ENCODE measurements around the gene OVOL2.

The OVOL2 gene

DNA sequence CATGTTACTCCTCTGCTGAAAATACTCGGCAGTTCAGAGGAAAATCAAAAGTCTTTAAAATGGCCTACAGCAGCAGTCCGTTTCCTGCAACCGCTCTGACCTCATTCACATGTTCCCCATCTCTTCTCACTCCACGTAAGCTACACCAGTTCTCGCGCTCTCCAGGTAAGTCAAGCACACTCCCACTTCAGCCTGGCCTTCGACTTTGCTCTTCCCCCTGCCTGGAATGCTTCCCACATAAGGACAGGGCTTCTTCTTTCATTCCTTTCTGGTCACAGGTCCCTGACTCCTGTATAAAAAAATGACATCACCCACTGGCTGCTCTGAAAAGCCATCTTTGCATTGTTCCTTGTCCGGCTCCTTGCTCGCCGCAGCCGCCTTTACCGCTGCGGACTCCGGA is 46.2 kb downstream of the OVOL2 start:
- peaks cover 10% of the 10 kb centered on the region for H3K27me3 Mint-ChIP-seq
- ATAC-seq: no peak
- H3K27ac Mint-ChIP-seq: no peak overlapping the region
- no peaks in the 10 kb centered on the region for H3K36me3 Mint-ChIP-seq
- H3K4me3 Mint-ChIP-seq: no peak overlapping the region
- H3K9me3 Mint-ChIP-seq: no peaks in the 10 kb centered on the region
- peaks cover 8% of the 10 kb centered on the region for H3K4me1 Mint-ChIP-seq

DNA sequence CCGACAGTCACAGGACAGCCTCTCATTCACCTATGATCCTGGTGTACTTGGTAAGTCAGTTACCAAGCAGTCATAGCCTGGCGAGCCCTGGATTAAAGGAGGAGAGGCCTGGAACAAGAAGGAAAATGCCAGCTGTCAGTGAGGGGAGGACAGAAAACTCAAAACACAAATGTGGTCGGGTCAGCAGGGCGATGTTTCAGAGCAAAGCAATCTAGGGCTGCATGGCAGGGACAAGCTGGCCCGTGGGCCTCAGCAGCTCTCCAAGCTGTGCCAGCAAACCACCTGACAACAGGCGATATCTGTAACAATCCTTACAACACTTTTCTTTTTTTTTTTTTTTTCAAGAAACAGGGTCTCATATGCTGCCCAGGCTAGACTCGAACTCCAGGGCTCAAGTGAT is 48.6 kb downstream of the OVOL2 start:
- H3K27me3 Mint-ChIP-seq: peaks cover 10% of the 10 kb centered on the region
- H3K36me3 Mint-ChIP-seq: no peaks in the 10 kb centered on the region
- H3K27ac Mint-ChIP-seq: no peak overlapping the region
- no peak for ATAC-seq
- no peaks in the 10 kb centered on the region for H3K9me3 Mint-ChIP-seq
- H3K4me3 Mint-ChIP-seq: no peak overlapping the region
- H3K4me1 Mint-ChIP-seq: peaks cover 26% of the 10 kb centered on the region

- Mint-ChIP-seq H3K9me3 (no peaks in the 10 kb centered on the region), H3K27ac (no peak overlapping the region)
Observed at GRCh38 chr20:18007534-18008292, 50.0 kb downstream of the OVOL2 start.

GRCh38 chr20:18006684-18007083 is 51.0 kb downstream of the OVOL2 start:
- Mint-ChIP-seq H3K36me3 (no peaks in the 10 kb centered on the region), H3K4me3 (no peak overlapping the region), H3K27me3 (peaks cover 9% of the 10 kb centered on the region), H3K9me3 (no peaks in the 10 kb centered on the region), H3K27ac (no peak overlapping the region), H3K4me1 (peaks cover 27% of the 10 kb centered on the region)
- ATAC-seq: no peak

More at GRCh38 chr20:18007534-18008292, 50.0 kb downstream of the OVOL2 start:
- Mint-ChIP-seq H3K27me3 (peaks cover 10% of the 10 kb centered on the region), H3K4me1 (peaks cover 33% of the 10 kb centered on the region), H3K4me3 (no peak overlapping the region), H3K36me3 (no peaks in the 10 kb centered on the region)
- no peak for ATAC-seq

DNA sequence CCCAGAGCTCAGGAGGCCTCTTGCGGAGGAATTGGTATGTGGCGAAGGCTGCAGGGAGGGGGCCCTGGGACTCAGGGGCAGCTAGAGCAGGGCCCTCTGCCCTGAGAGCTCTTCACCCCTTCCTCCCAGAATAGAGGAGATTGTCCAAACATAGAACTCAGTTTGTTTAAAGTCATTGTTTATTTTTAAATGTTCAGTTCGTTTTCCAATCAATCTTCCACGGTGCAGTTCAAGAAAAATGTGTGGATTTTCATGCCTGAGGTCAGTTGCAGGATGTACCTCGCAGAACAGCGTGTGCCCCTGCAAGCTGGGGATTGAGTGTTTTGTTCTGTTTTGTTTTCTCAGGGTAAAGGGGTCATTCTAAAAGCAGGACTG is 51.7 kb downstream of the OVOL2 start:
- Mint-ChIP-seq H3K9me3 (no peaks in the 10 kb centered on the region), H3K4me3 (no peak overlapping the region), H3K4me1 (peaks cover 25% of the 10 kb centered on the region), H3K27me3 (peaks cover 2% of the 10 kb centered on the region), H3K27ac (peak overlapping the region; percentile 88), H3K36me3 (no peaks in the 10 kb centered on the region)
- ATAC-seq: no peak

GRCh38 chr20:18005170-18005989 is 52.3 kb downstream of the OVOL2 start:
- Mint-ChIP-seq H3K4me1 (peaks cover 25% of the 10 kb centered on the region), H3K27me3 (no peaks in the 10 kb centered on the region), H3K27ac (peak overlapping the region; percentile 88), H3K36me3 (no peaks in the 10 kb centered on the region), H3K4me3 (peak overlapping the region; percentile 10), H3K9me3 (no peaks in the 10 kb centered on the region)
- ATAC-seq: peak; percentile 94

GRCh38 chr20:18004384-18005031 is 53.2 kb downstream of the OVOL2 start:
- Mint-ChIP-seq H3K9me3 (no peaks in the 10 kb centered on the region), H3K27me3 (no peaks in the 10 kb centered on the region), H3K27ac (peak overlapping the region; percentile 88), H3K4me3 (no peak overlapping the region), H3K4me1 (peaks cover 25% of the 10 kb centered on the region), H3K36me3 (no peaks in the 10 kb centered on the region)
- ATAC-seq: no peak

DNA sequence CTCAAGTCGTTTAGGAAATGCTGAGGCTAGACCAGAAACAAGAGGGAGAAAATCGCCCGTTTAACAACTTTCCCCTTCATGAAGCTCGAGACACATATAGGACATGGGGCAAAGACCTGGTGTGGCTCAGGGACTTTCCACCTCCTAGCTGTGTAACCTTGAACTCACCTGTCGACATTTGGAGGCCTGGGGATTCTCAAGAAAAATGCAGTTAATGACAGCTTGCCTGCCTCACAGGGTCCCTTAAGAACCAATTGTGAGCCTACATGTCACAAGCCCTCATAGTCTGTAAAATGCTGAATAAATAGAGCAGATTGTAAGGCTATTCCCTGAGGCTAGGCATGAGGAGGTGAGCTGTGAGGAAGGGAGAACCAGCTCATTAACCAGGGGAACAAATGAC is 53.8 kb downstream of the OVOL2 start:
- Mint-ChIP-seq H3K36me3 (no peaks in the 10 kb centered on the region), H3K4me3 (peak overlapping the region; percentile 19), H3K27me3 (no peaks in the 10 kb centered on the region), H3K27ac (peak overlapping the region; percentile 88), H3K9me3 (no peaks in the 10 kb centered on the region), H3K4me1 (peaks cover 25% of the 10 kb centered on the region)
- peak; percentile 82 for ATAC-seq

DNA sequence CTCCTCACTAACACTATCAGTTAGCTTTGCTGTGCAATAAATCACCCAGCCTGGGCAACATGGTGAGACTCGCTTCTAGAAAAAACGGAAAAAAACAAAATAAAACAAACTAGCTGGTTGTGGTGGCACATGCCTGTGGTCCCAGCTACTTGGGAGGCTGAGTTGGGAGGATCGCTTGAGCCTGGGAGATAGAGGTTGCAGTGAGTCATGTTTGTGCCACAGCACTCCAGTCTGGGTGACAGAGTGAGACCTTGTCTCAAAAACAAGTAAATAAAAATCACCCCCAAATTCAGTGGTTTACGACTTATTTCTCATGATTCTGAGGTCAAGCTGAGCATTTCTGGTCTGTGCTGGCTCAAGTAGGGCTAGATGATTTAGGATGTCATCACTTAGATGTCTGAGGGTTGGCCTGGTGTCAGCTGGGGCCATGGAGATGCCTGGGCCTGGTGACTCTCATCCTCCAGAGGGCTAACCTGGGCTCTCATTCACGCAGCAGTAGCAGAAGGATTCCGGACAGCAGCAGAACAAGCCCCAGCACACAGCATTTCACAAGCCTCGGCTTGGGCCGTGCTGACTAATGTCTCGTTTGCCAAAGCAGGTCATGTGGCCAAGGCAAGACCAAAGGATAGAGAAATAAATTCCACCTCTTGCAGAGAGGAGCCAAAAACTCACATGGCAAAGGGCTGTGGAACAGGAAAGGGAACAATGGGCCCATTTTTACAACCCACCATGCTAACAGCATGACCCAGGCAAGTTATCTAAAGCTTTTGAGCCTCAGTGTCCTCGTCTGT is 56.4 kb downstream of the OVOL2 start:
- no peak for ATAC-seq
- Mint-ChIP-seq H3K4me3 (no peak overlapping the region), H3K36me3 (no peaks in the 10 kb centered on the region), H3K27me3 (no peaks in the 10 kb centered on the region), H3K27ac (no peak overlapping the region), H3K9me3 (no peaks in the 10 kb centered on the region), H3K4me1 (peaks cover 27% of the 10 kb centered on the region)

GRCh38 chr20:17999566-17999965 is 58.1 kb downstream of the OVOL2 start:
- no peaks in the 10 kb centered on the region for H3K27me3 Mint-ChIP-seq
- peaks cover 18% of the 10 kb centered on the region for H3K4me1 Mint-ChIP-seq
- H3K36me3 Mint-ChIP-seq: no peaks in the 10 kb centered on the region
- no peaks in the 10 kb centered on the region for H3K9me3 Mint-ChIP-seq
- no peak overlapping the region for H3K27ac Mint-ChIP-seq
- ATAC-seq: no peak
- no peak overlapping the region for H3K4me3 Mint-ChIP-seq

GRCh38 chr20:17998446-17998845 is 59.3 kb downstream of the OVOL2 start:
- H3K27ac Mint-ChIP-seq: no peak overlapping the region
- ATAC-seq: no peak
- H3K4me3 Mint-ChIP-seq: no peak overlapping the region

DNA sequence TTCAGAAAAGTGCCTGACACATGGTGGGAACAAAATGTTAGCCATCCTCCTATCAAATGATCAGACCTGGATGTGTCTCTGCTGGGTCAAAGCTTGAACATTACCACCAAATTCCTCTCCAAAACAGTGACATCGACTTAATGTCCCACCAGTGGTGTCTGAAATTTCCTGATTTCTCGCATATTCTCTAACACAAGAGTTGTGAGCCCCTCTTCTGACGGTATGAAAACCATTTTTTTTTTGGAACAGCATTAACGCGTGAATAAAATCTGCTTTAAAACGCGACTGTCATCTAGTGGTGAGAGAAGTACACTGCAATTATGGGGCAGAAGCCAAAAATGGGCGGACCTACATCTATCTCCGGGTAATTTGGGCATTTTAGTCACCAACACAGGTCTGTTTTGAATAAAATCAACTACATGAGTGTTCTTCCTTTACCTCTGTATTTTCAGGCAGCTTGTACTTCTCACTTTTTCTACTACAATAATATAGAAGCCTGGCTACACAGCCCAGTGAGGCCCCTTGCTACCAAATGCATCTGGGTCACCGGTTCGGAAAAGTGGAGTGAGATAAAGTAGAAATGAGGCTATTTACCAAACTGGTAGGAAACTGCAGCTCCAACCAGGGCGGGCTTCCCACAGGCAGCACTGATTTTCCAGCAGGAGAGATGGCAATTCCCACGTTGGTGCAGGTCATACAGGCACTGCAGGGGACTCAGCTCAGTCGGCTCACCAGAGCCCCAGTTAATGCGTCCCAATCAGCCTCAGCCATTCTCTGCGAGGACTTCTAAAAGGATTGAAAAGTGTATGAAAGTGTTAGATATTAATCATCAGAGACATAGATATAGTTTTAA is 61.5 kb downstream of the OVOL2 start:
- Mint-ChIP-seq H3K9me3 (no peaks in the 10 kb centered on the region), H3K27ac (no peak overlapping the region), H3K4me1 (peaks cover 26% of the 10 kb centered on the region), H3K36me3 (no peaks in the 10 kb centered on the region), H3K27me3 (no peaks in the 10 kb centered on the region), H3K4me3 (no peak overlapping the region)
- peak; percentile 61 for ATAC-seq

More at GRCh38 chr20:17998446-17998845, 59.3 kb downstream of the OVOL2 start:
- H3K9me3 Mint-ChIP-seq: no peaks in the 10 kb centered on the region
- no peaks in the 10 kb centered on the region for H3K27me3 Mint-ChIP-seq
- no peaks in the 10 kb centered on the region for H3K36me3 Mint-ChIP-seq
- H3K4me1 Mint-ChIP-seq: peaks cover 10% of the 10 kb centered on the region

DNA sequence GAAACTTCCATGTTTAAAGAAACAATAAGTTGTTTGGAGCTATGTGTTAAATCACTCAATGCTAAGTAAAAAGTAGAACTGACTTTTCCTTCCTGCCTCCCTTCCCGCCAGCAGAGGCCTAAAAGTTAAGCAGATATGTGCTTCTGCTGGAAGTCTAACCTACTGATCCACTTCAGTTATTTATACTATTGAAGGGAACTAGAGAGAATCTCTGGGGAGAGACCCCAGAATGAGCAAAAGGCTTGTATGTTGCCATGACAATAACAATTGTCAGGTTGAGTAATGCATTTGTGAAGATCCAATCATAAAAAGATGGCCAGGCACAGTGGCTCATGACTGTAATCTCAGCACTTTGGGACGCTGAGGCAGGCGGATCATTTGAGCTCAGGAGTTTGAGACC is 64.2 kb downstream of the OVOL2 start:
- Mint-ChIP-seq H3K4me3 (no peak overlapping the region), H3K27me3 (no peaks in the 10 kb centered on the region), H3K9me3 (no peaks in the 10 kb centered on the region), H3K4me1 (peaks cover 26% of the 10 kb centered on the region), H3K27ac (peak overlapping the region; percentile 82), H3K36me3 (peaks cover 18% of the 10 kb centered on the region)
- no peak for ATAC-seq

DNA sequence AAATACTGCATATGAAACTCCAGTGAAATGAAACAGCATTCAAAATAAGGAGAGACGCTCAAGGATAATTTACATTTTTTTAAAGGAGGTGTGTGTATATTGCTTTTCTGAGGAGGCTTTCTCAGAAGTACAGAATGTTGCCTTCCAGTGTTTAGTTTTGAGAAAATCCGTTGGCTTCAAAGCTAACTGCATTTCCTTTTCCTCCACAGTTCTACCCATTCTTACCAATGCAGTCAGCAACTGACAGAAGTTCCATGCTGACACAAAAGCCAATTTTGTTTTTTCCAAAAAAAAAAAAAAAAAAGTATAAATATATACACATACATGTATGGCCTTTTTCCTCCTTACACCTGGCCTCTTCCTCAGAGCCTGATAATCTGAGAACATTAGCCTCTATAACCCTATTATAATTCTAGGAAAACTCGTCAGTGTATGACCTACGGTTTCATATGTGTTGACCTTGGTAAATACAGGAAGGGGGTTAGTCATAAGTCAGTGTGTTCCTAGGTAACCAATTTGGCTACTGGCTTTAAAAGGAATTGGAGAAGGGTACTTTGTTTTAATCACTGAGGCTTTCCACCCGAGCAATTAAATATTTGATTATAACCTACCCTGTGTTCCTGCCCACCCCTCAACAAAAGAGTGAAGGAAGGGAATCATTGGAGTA is 64.7 kb downstream of the OVOL2 start:
- peaks cover 24% of the 10 kb centered on the region for H3K36me3 Mint-ChIP-seq
- H3K4me3 Mint-ChIP-seq: no peak overlapping the region
- peaks cover 26% of the 10 kb centered on the region for H3K4me1 Mint-ChIP-seq
- no peak for ATAC-seq
- H3K27me3 Mint-ChIP-seq: no peaks in the 10 kb centered on the region
- peak overlapping the region; percentile 82 for H3K27ac Mint-ChIP-seq
- no peaks in the 10 kb centered on the region for H3K9me3 Mint-ChIP-seq

Data from stimulated activated memory B cell treated with anti-CD40 and anti-IgM and Interleukin-4, amounts not matched to agents 10 μg/mL and 1 μg/mL and 100 μg/mL, for 72 hours (primary cell).